Measurements from ENCODE around the gene CUBN.
A peak's percentile ranks its signal among the peaks of the same experiment; 100 is the strongest.

CUBN gene

GRCh38 chr10:17129741-17130140 lies at the start of gene CUBN:
CUBN (minus strand) TSS chr10:17129811; CDS start chr10:17129765, 46 bp downstream.
- H3K27me3 ChIP-seq (ENCODE audit: insufficient read depth, low read length), result no peaks in the 10 kb centered on the region
- no peak within 1 kb of the TSS for H3K4me3 ChIP-seq (ENCODE audit: low read depth, low read length)
- H2AFZ ChIP-seq (ENCODE audit: low read length, unreplicated experiment), result no peak within 1 kb of the TSS
- no peak within 1 kb of the TSS for H3K27ac ChIP-seq (ENCODE audit: low read depth, low read length)
- no peaks in the 10 kb centered on the region for H3K4me1 ChIP-seq (ENCODE audit: control insufficient read depth, insufficient read depth, low read length, unreplicated experiment)
- H3K36me3 ChIP-seq (ENCODE audit: insufficient read depth, low read length), result no peaks in the 10 kb centered on the region
- no peaks in the 10 kb centered on the region for H3K79me2 ChIP-seq (ENCODE audit: control insufficient read depth, insufficient read depth, low read length, unreplicated experiment)

GRCh38 chr10:17179002-17179401 lies 49.4 kb upstream of the CUBN start:
- Histone ChIP-seq H3K4me1 (ENCODE audit: control insufficient read depth, insufficient read depth, low read length, unreplicated experiment) (peaks cover 21% of the 10 kb centered on the region), H3K4me3 (ENCODE audit: low read depth, low read length) (no peak overlapping the region), H2AFZ (ENCODE audit: low read length, unreplicated experiment) (no peak overlapping the region), H3K79me2 (ENCODE audit: control insufficient read depth, insufficient read depth, low read length, unreplicated experiment) (peaks cover 4% of the 10 kb centered on the region), H3K27me3 (ENCODE audit: insufficient read depth, low read length) (no peaks in the 10 kb centered on the region), H3K36me3 (ENCODE audit: insufficient read depth, low read length) (no peaks in the 10 kb centered on the region), H3K27ac (ENCODE audit: low read depth, low read length) (no peak overlapping the region)

GRCh38 chr10:17178006-17178405 lies 48.4 kb upstream of the CUBN start:
- Histone ChIP-seq H2AFZ (ENCODE audit: low read length, unreplicated experiment) (no peak overlapping the region), H3K79me2 (ENCODE audit: control insufficient read depth, insufficient read depth, low read length, unreplicated experiment) (peaks cover 4% of the 10 kb centered on the region), H3K27me3 (ENCODE audit: insufficient read depth, low read length) (no peaks in the 10 kb centered on the region), H3K4me3 (ENCODE audit: low read depth, low read length) (no peak overlapping the region), H3K36me3 (ENCODE audit: insufficient read depth, low read length) (no peaks in the 10 kb centered on the region), H3K27ac (ENCODE audit: low read depth, low read length) (no peak overlapping the region), H3K4me1 (ENCODE audit: control insufficient read depth, insufficient read depth, low read length, unreplicated experiment) (peaks cover 21% of the 10 kb centered on the region)

- H3K36me3 ChIP-seq (ENCODE audit: insufficient read depth, low read length), result no peaks in the 10 kb centered on the region
- no peaks in the 10 kb centered on the region for H3K27me3 ChIP-seq (ENCODE audit: insufficient read depth, low read length)
- no peak overlapping the region for H3K27ac ChIP-seq (ENCODE audit: low read depth, low read length)
- peaks cover 4% of the 10 kb centered on the region for H3K79me2 ChIP-seq (ENCODE audit: control insufficient read depth, insufficient read depth, low read length, unreplicated experiment)
- H3K4me3 ChIP-seq (ENCODE audit: low read depth, low read length), result no peak overlapping the region
- peaks cover 21% of the 10 kb centered on the region for H3K4me1 ChIP-seq (ENCODE audit: control insufficient read depth, insufficient read depth, low read length, unreplicated experiment)
- H2AFZ ChIP-seq (ENCODE audit: low read length, unreplicated experiment), result no peak overlapping the region
Observed at GRCh38 chr10:17177014-17177413, 47.4 kb upstream of the CUBN start.

GRCh38 chr10:17176091-17176490 lies 46.5 kb upstream of the CUBN start:
- Histone ChIP-seq H3K79me2 (ENCODE audit: control insufficient read depth, insufficient read depth, low read length, unreplicated experiment) (peaks cover 4% of the 10 kb centered on the region), H3K4me3 (ENCODE audit: low read depth, low read length) (no peak overlapping the region), H2AFZ (ENCODE audit: low read length, unreplicated experiment) (no peak overlapping the region), H3K4me1 (ENCODE audit: control insufficient read depth, insufficient read depth, low read length, unreplicated experiment) (peaks cover 21% of the 10 kb centered on the region), H3K27ac (ENCODE audit: low read depth, low read length) (no peak overlapping the region), H3K36me3 (ENCODE audit: insufficient read depth, low read length) (no peaks in the 10 kb centered on the region), H3K27me3 (ENCODE audit: insufficient read depth, low read length) (no peaks in the 10 kb centered on the region)

GRCh38 chr10:17175551-17175950 lies 45.9 kb upstream of the CUBN start:
- Histone ChIP-seq H2AFZ (ENCODE audit: low read length, unreplicated experiment) (peak overlapping the region; percentile 45), H3K27ac (ENCODE audit: low read depth, low read length) (peak overlapping the region; percentile 14; the same call in 1 of the 2 replicates), H3K4me1 (ENCODE audit: control insufficient read depth, insufficient read depth, low read length, unreplicated experiment) (peaks cover 21% of the 10 kb centered on the region), H3K27me3 (ENCODE audit: insufficient read depth, low read length) (no peaks in the 10 kb centered on the region), H3K79me2 (ENCODE audit: control insufficient read depth, insufficient read depth, low read length, unreplicated experiment) (peaks cover 4% of the 10 kb centered on the region), H3K36me3 (ENCODE audit: insufficient read depth, low read length) (no peaks in the 10 kb centered on the region), H3K4me3 (ENCODE audit: low read depth, low read length) (peak overlapping the region; percentile 38)

GRCh38 chr10:17174626-17175025 lies 45.0 kb upstream of the CUBN start:
- Histone ChIP-seq H3K79me2 (ENCODE audit: control insufficient read depth, insufficient read depth, low read length, unreplicated experiment) (peaks cover 4% of the 10 kb centered on the region), H2AFZ (ENCODE audit: low read length, unreplicated experiment) (peak overlapping the region; percentile 35), H3K4me1 (ENCODE audit: control insufficient read depth, insufficient read depth, low read length, unreplicated experiment) (peaks cover 21% of the 10 kb centered on the region), H3K36me3 (ENCODE audit: insufficient read depth, low read length) (no peaks in the 10 kb centered on the region), H3K27ac (ENCODE audit: low read depth, low read length) (no peak overlapping the region), H3K27me3 (ENCODE audit: insufficient read depth, low read length) (no peaks in the 10 kb centered on the region), H3K4me3 (ENCODE audit: low read depth, low read length) (no peak overlapping the region)

- H3K79me2 ChIP-seq (ENCODE audit: control insufficient read depth, insufficient read depth, low read length, unreplicated experiment), result no peaks in the 10 kb centered on the region
- H3K4me1 ChIP-seq (ENCODE audit: control insufficient read depth, insufficient read depth, low read length, unreplicated experiment), result peaks cover 17% of the 10 kb centered on the region
- H3K36me3 ChIP-seq (ENCODE audit: insufficient read depth, low read length), result no peaks in the 10 kb centered on the region
- no peak overlapping the region for H2AFZ ChIP-seq (ENCODE audit: low read length, unreplicated experiment)
- no peak overlapping the region for H3K27ac ChIP-seq (ENCODE audit: low read depth, low read length)
- H3K27me3 ChIP-seq (ENCODE audit: insufficient read depth, low read length), result no peaks in the 10 kb centered on the region
- no peak overlapping the region for H3K4me3 ChIP-seq (ENCODE audit: low read depth, low read length)
Observed at GRCh38 chr10:17171141-17171641, 41.6 kb upstream of the CUBN start.

GRCh38 chr10:17169803-17170202 lies 40.2 kb upstream of the CUBN start:
- peaks cover 4% of the 10 kb centered on the region for H3K4me1 ChIP-seq (ENCODE audit: control insufficient read depth, insufficient read depth, low read length, unreplicated experiment)
- H3K79me2 ChIP-seq (ENCODE audit: control insufficient read depth, insufficient read depth, low read length, unreplicated experiment), result no peaks in the 10 kb centered on the region
- no peak overlapping the region for H3K4me3 ChIP-seq (ENCODE audit: low read depth, low read length)
- no peaks in the 10 kb centered on the region for H3K27me3 ChIP-seq (ENCODE audit: insufficient read depth, low read length)
- no peak overlapping the region for H3K27ac ChIP-seq (ENCODE audit: low read depth, low read length)
- no peak overlapping the region for H2AFZ ChIP-seq (ENCODE audit: low read length, unreplicated experiment)
- no peaks in the 10 kb centered on the region for H3K36me3 ChIP-seq (ENCODE audit: insufficient read depth, low read length)

GRCh38 chr10:17166699-17167098 lies 37.1 kb upstream of the CUBN start:
- Histone ChIP-seq H3K27me3 (ENCODE audit: insufficient read depth, low read length) (no peaks in the 10 kb centered on the region), H3K27ac (ENCODE audit: low read depth, low read length) (no peak overlapping the region), H3K79me2 (ENCODE audit: control insufficient read depth, insufficient read depth, low read length, unreplicated experiment) (no peaks in the 10 kb centered on the region), H3K4me1 (ENCODE audit: control insufficient read depth, insufficient read depth, low read length, unreplicated experiment) (peaks cover under 1% of the 10 kb centered on the region), H3K36me3 (ENCODE audit: insufficient read depth, low read length) (no peaks in the 10 kb centered on the region), H3K4me3 (ENCODE audit: low read depth, low read length) (no peak overlapping the region), H2AFZ (ENCODE audit: low read length, unreplicated experiment) (no peak overlapping the region)

GRCh38 chr10:17162828-17163227 lies 33.2 kb upstream of the CUBN start:
- Histone ChIP-seq H3K4me3 (ENCODE audit: low read depth, low read length) (no peak overlapping the region), H3K27ac (ENCODE audit: low read depth, low read length) (no peak overlapping the region), H3K79me2 (ENCODE audit: control insufficient read depth, insufficient read depth, low read length, unreplicated experiment) (no peaks in the 10 kb centered on the region), H2AFZ (ENCODE audit: low read length, unreplicated experiment) (no peak overlapping the region), H3K36me3 (ENCODE audit: insufficient read depth, low read length) (no peaks in the 10 kb centered on the region), H3K4me1 (ENCODE audit: control insufficient read depth, insufficient read depth, low read length, unreplicated experiment) (peaks cover 2% of the 10 kb centered on the region), H3K27me3 (ENCODE audit: insufficient read depth, low read length) (no peaks in the 10 kb centered on the region)

All from ACC112 (cell line).